ENCODE measurements around the gene PHLDB3. TPM values are rescaled to one million over a fixed set of nuclear protein-coding genes. Genes with fewer than 3 reads are reported as not detected.

Gene PHLDB3
- total RNA-seq, 1 donor from 2014 or later: 13.4 TPM

GRCh38 chr19:43480574-43480973, 24.0 kb downstream of the PHLDB3 start:
- Histone ChIP-seq H3K79me2 (ENCODE audit: insufficient read depth, low read length) (no peaks in the 10 kb centered on the region), H3K4me3 (ENCODE audit: insufficient read depth, low read depth, low read length) (no peak overlapping the region), H3K36me3 (ENCODE audit: insufficient read depth, low read length) (no peaks in the 10 kb centered on the region), H3K27ac (ENCODE audit: low read depth, low read length) (no peak overlapping the region), H3K9me3 (ENCODE audit: insufficient read depth, low read depth, low read length) (no peaks in the 10 kb centered on the region), H3K4me1 (ENCODE audit: insufficient read depth, low read length) (peaks cover under 1% of the 10 kb centered on the region), H3K27me3 (ENCODE audit: insufficient read depth, low read length) (no peaks in the 10 kb centered on the region), H3K9ac (ENCODE audit: low read length) (no peak overlapping the region), H3K4me2 (ENCODE audit: low read length) (no peak overlapping the region), H2AFZ (ENCODE audit: low read depth, low read length) (no peak overlapping the region), H4K20me1 (ENCODE audit: insufficient read depth, low read length) (no peaks in the 10 kb centered on the region)
- DNase-seq (ENCODE audit: low read depth): no peak
- no peaks in the 10 kb centered on the region for H3K27me3 Mint-ChIP-seq (ENCODE audit: low read depth, unreplicated experiment)
- no peaks in the 10 kb centered on the region for H3K9me3 Mint-ChIP-seq (ENCODE audit: unreplicated experiment)
- no peaks in the 10 kb centered on the region for H3K4me1 Mint-ChIP-seq (ENCODE audit: low read depth, unreplicated experiment)
- H3K4me3 Mint-ChIP-seq (ENCODE audit: unreplicated experiment): no peak overlapping the region
- no peak for FAIRE-seq
- TF ChIP-seq CTCF (IDR thresholded peaks at IDR 0.05; ENCODE audit: insufficient read depth, low read depth, low read length) (no peak), EZH2 (IDR thresholded peaks at IDR 0.05; ENCODE audit: insufficient read depth, low read length) (no peak)
- H3K36me3 Mint-ChIP-seq (ENCODE audit: low read depth, unreplicated experiment): peaks cover 20% of the 10 kb centered on the region
- no peak overlapping the region for H3K27ac Mint-ChIP-seq (ENCODE audit: unreplicated experiment)

GRCh38 chr19:43479961-43480561, 24.5 kb downstream of the PHLDB3 start:
- Histone ChIP-seq H3K9ac (ENCODE audit: low read length) (no peak overlapping the region), H3K4me1 (ENCODE audit: insufficient read depth, low read length) (peaks cover 3% of the 10 kb centered on the region), H3K27ac (ENCODE audit: low read depth, low read length) (no peak overlapping the region), H3K4me2 (ENCODE audit: low read length) (no peak overlapping the region), H3K36me3 (ENCODE audit: insufficient read depth, low read length) (no peaks in the 10 kb centered on the region), H3K4me3 (ENCODE audit: insufficient read depth, low read depth, low read length) (no peak overlapping the region), H2AFZ (ENCODE audit: low read depth, low read length) (no peak overlapping the region), H3K79me2 (ENCODE audit: insufficient read depth, low read length) (no peaks in the 10 kb centered on the region), H3K9me3 (ENCODE audit: insufficient read depth, low read depth, low read length) (no peaks in the 10 kb centered on the region), H3K27me3 (ENCODE audit: insufficient read depth, low read length) (no peaks in the 10 kb centered on the region), H4K20me1 (ENCODE audit: insufficient read depth, low read length) (no peaks in the 10 kb centered on the region)
- FAIRE-seq: no peak
- H3K36me3 Mint-ChIP-seq (ENCODE audit: low read depth, unreplicated experiment): peaks cover 20% of the 10 kb centered on the region
- peaks cover 2% of the 10 kb centered on the region for H3K9me3 Mint-ChIP-seq (ENCODE audit: unreplicated experiment)
- H3K4me1 Mint-ChIP-seq (ENCODE audit: low read depth, unreplicated experiment): no peaks in the 10 kb centered on the region
- no peaks in the 10 kb centered on the region for H3K27me3 Mint-ChIP-seq (ENCODE audit: low read depth, unreplicated experiment)
- no peak overlapping the region for H3K27ac Mint-ChIP-seq (ENCODE audit: unreplicated experiment)
- no peak overlapping the region for H3K4me3 Mint-ChIP-seq (ENCODE audit: unreplicated experiment)
- TF ChIP-seq EZH2 (IDR thresholded peaks at IDR 0.05; ENCODE audit: insufficient read depth, low read length) (no peak), CTCF (IDR thresholded peaks at IDR 0.05; ENCODE audit: insufficient read depth, low read depth, low read length) (no peak)
- DNase-seq (ENCODE audit: low read depth): no peak

- Mint-ChIP-seq H3K27ac (ENCODE audit: unreplicated experiment) (no peak overlapping the region), H3K27me3 (ENCODE audit: low read depth, unreplicated experiment) (no peaks in the 10 kb centered on the region), H3K36me3 (ENCODE audit: low read depth, unreplicated experiment) (peaks cover 20% of the 10 kb centered on the region), H3K4me3 (ENCODE audit: unreplicated experiment) (no peak overlapping the region), H3K9me3 (ENCODE audit: unreplicated experiment) (peaks cover 2% of the 10 kb centered on the region), H3K4me1 (ENCODE audit: low read depth, unreplicated experiment) (no peaks in the 10 kb centered on the region)
- H2AFZ ChIP-seq (ENCODE audit: low read depth, low read length): no peak overlapping the region
- no peak for DNase-seq (ENCODE audit: low read depth)
- TF ChIP-seq CTCF (IDR thresholded peaks at IDR 0.05; ENCODE audit: insufficient read depth, low read depth, low read length) (no peak), EZH2 (IDR thresholded peaks at IDR 0.05; ENCODE audit: insufficient read depth, low read length) (no peak)
- no peaks in the 10 kb centered on the region for H4K20me1 ChIP-seq (ENCODE audit: insufficient read depth, low read length)
- H3K27me3 ChIP-seq (ENCODE audit: insufficient read depth, low read length): no peaks in the 10 kb centered on the region
- H3K36me3 ChIP-seq (ENCODE audit: insufficient read depth, low read length): no peaks in the 10 kb centered on the region
- H3K4me3 ChIP-seq (ENCODE audit: insufficient read depth, low read depth, low read length): no peak overlapping the region
- no peaks in the 10 kb centered on the region for H3K9me3 ChIP-seq (ENCODE audit: insufficient read depth, low read depth, low read length)
- H3K79me2 ChIP-seq (ENCODE audit: insufficient read depth, low read length): no peaks in the 10 kb centered on the region
- no peak overlapping the region for H3K27ac ChIP-seq (ENCODE audit: low read depth, low read length)
- FAIRE-seq: no peak
- H3K4me1 ChIP-seq (ENCODE audit: insufficient read depth, low read length): peaks cover 7% of the 10 kb centered on the region
- H3K4me2 ChIP-seq (ENCODE audit: low read length): no peak overlapping the region
- no peak overlapping the region for H3K9ac ChIP-seq (ENCODE audit: low read length)
Observed at GRCh38 chr19:43479226-43479625, 25.3 kb downstream of the PHLDB3 start.

All from astrocyte (in vitro differentiated cells and primary cell).